ENCODE data around the gene RBBP4.
"Not testable (repeated sequence)": the region's sequence is repeated elsewhere in the genome, so short reads cannot be mapped to it uniquely, and the experiment has no call there.

The RBBP4 gene

DNA sequence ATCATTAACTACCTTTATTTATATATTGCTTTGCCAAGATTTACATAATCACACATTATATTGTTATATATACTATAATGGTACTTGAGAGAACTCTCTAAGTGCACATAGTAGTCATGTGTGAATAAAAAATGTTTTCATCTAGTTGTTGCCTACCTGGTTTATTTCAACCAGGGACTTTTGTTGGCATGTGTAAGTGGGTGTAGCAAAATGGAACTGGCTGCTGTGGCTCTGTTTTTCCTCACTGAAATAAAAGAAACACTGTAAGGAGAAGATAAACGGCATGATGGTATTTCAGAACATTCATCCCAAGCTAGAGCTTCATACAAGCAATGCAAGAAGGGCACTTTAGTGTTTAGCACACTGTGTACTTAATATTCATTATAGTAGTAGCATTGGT lies 14.9 kb downstream of the RBBP4 start:
- Mint-ChIP-seq H3K4me3 (no peak overlapping the region), H3K27me3 (no peaks in the 10 kb centered on the region), H3K27ac (no peak overlapping the region), H3K9me3 (no peaks in the 10 kb centered on the region), H3K4me1 (ENCODE audit: low read depth) (peaks cover 7% of the 10 kb centered on the region), H3K36me3 (ENCODE audit: low read depth) (peaks cover 68% of the 10 kb centered on the region)

- peaks cover 3% of the 10 kb centered on the region for H3K4me1 Mint-ChIP-seq (ENCODE audit: low read depth)
- H3K9me3 Mint-ChIP-seq, result no peaks in the 10 kb centered on the region
- H3K27me3 Mint-ChIP-seq, result no peaks in the 10 kb centered on the region
- peaks cover 62% of the 10 kb centered on the region for H3K36me3 Mint-ChIP-seq (ENCODE audit: low read depth)
- H3K27ac Mint-ChIP-seq, result no peak overlapping the region
- no peak overlapping the region for H3K4me3 Mint-ChIP-seq
Observed at GRCh38 chr1:32666901-32667566, 16.0 kb downstream of the RBBP4 start.

DNA sequence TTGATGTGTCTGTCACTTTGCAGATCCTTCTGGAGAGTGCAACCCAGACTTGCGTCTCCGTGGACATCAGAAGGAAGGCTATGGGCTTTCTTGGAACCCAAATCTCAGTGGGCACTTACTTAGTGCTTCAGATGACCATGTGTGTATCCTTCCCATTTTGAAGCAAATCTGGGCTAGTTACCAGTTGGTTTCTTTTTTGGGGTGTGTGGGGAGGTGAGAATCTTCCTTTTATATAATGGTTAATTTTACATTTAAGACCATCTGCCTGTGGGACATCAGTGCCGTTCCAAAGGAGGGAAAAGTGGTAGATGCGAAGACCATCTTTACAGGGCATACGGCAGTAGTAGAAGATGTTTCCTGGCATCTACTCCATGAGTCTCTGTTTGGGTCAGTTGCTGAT lies 17.7 kb downstream of the RBBP4 start:
- H3K4me3 Mint-ChIP-seq; H3K27ac Mint-ChIP-seq; H3K4me1 Mint-ChIP-seq (ENCODE audit: low read depth); H3K27me3 Mint-ChIP-seq; H3K9me3 Mint-ChIP-seq: not testable (repeated sequence)
- H3K36me3 Mint-ChIP-seq (ENCODE audit: low read depth), result peaks cover 72% of the 10 kb centered on the region

DNA sequence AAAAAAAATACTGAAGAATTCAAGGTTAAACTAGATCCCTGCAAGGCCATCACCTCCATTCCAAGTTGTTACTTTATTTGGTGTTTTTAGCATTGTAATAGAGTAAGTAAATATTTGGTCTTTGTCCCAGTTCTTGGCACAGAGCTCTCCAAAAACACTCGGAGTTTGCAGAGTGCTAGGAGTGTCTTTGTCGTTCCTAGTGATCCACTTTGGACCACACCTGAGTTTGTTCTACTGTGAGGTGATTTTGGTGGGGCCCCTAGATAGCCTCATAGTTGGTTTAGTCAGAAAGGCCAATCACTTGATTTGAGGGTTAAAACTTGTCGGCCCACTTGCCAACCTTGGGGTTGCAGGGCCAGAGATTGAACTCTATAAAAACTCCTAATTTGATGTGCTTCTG lies 25.9 kb downstream of the RBBP4 start:
- Mint-ChIP-seq H3K4me1 (ENCODE audit: low read depth) (no peaks in the 10 kb centered on the region), H3K27ac (no peak overlapping the region), H3K27me3 (no peaks in the 10 kb centered on the region), H3K36me3 (ENCODE audit: low read depth) (peaks cover 76% of the 10 kb centered on the region), H3K9me3 (no peaks in the 10 kb centered on the region), H3K4me3 (no peak overlapping the region)

- not testable (repeated sequence) for H3K4me3 Mint-ChIP-seq
Observed at GRCh38 chr1:32679993-32680392, 29.0 kb downstream of the RBBP4 start.

DNA sequence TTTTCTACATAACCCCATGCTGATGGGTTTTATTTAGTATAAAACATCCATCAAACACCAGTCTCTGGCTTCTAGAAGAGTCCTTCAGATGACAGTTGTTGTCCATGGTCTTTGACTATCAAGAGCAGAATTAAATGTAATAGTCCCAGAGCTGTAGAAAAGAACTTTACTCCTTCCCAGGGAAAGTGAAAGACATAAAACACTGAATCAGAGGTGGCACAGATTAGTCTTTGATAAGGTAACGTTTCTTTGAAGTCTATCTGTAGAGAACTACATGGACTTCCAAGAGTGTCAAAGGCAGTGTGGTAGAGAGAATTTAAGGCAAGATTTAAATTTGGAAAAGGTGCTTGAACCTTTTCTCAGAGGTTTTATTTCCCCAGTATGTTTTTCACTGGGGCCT lies 29.6 kb downstream of the RBBP4 start:
- peaks cover 75% of the 10 kb centered on the region for H3K36me3 Mint-ChIP-seq (ENCODE audit: low read depth)
- H3K27ac Mint-ChIP-seq, result peak overlapping the region; percentile 22
- H3K9me3 Mint-ChIP-seq, result no peaks in the 10 kb centered on the region
- H3K27me3 Mint-ChIP-seq, result no peaks in the 10 kb centered on the region
- H3K4me1 Mint-ChIP-seq (ENCODE audit: low read depth), result peaks cover 11% of the 10 kb centered on the region
- no peak overlapping the region for H3K4me3 Mint-ChIP-seq

More at GRCh38 chr1:32679993-32680392, 29.0 kb downstream of the RBBP4 start:
- not testable (repeated sequence) for H3K27me3 Mint-ChIP-seq, H3K9me3 Mint-ChIP-seq, H3K27ac Mint-ChIP-seq
- Mint-ChIP-seq H3K4me1 (ENCODE audit: low read depth) (peaks cover 11% of the 10 kb centered on the region), H3K36me3 (ENCODE audit: low read depth) (peaks cover 77% of the 10 kb centered on the region)

DNA sequence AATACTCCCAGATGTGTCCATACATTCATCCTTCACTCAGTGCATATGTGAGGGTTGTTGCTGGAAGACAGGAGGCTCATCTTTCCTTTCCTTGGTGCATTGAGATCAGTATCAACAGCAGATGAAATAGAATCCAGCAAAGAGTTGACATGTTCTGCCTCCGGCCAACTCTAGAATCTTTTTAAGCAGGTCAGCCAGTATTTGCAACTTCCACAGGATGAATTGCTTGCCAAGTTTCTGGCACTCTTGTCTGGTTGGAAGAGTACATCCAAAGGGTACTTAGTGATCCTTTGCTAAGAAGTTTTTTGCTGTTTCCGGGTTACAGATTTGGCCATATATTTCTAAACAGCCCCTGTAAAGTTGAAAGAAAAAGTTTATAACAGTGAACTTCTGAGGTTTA lies 30.5 kb downstream of the RBBP4 start:
- H3K27ac Mint-ChIP-seq, result no peak overlapping the region
- H3K4me1 Mint-ChIP-seq (ENCODE audit: low read depth), result peaks cover 11% of the 10 kb centered on the region
- no peaks in the 10 kb centered on the region for H3K9me3 Mint-ChIP-seq
- H3K27me3 Mint-ChIP-seq, result no peaks in the 10 kb centered on the region
- H3K4me3 Mint-ChIP-seq, result no peak overlapping the region
- peaks cover 73% of the 10 kb centered on the region for H3K36me3 Mint-ChIP-seq (ENCODE audit: low read depth)

GRCh38 chr1:32681999-32682398 lies 31.0 kb downstream of the RBBP4 start:
- peak overlapping the region; percentile 5 for H3K27ac Mint-ChIP-seq

GRCh38 chr1:32683397-32683796 lies 32.4 kb downstream of the RBBP4 start:
- Mint-ChIP-seq H3K36me3 (ENCODE audit: low read depth) (peaks cover 59% of the 10 kb centered on the region), H3K27ac (no peak overlapping the region), H3K4me1 (ENCODE audit: low read depth) (peaks cover 11% of the 10 kb centered on the region), H3K9me3 (no peaks in the 10 kb centered on the region), H3K4me3 (no peak overlapping the region), H3K27me3 (no peaks in the 10 kb centered on the region)

More at GRCh38 chr1:32681999-32682398, 31.0 kb downstream of the RBBP4 start:
- H3K27me3 Mint-ChIP-seq, result no peaks in the 10 kb centered on the region
- no peak overlapping the region for H3K4me3 Mint-ChIP-seq
- peaks cover 11% of the 10 kb centered on the region for H3K4me1 Mint-ChIP-seq (ENCODE audit: low read depth)
- H3K9me3 Mint-ChIP-seq, result no peaks in the 10 kb centered on the region
- H3K36me3 Mint-ChIP-seq (ENCODE audit: low read depth), result peaks cover 68% of the 10 kb centered on the region

DNA sequence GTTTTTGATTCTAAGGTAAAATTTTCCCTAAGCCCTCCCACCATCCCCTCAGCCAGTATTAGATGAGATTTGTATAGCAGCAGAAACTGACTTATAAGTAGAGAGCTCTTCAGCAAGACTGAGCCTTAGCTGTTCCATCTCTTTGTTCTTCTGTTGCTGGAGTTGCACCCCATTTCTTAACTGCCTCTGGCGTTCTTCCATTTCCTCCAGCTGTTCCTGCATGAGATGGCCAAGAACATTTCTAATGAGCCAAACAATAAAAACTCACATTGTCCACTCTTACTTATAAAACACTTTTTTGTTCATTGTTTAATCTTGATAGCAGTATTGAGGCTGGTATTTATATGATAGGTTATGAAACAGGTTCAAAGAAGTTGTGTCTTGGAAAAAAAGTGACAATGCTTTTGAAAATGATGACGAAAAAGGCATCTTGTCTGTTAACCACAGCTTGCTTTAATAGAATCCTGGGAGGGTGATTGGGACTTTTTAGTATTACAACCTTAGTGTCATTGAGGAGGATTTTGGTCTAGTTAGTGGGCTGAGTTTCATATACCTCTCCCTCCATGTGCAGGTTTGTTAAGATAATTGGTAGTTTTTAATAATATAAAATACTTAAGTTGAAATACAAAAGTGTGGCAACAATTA lies 33.3 kb downstream of the RBBP4 start:
- peak overlapping the region; percentile 50 for H3K27ac Mint-ChIP-seq
- no peaks in the 10 kb centered on the region for H3K27me3 Mint-ChIP-seq
- H3K4me1 Mint-ChIP-seq (ENCODE audit: low read depth), result peaks cover 11% of the 10 kb centered on the region
- peaks cover 58% of the 10 kb centered on the region for H3K36me3 Mint-ChIP-seq (ENCODE audit: low read depth)
- H3K9me3 Mint-ChIP-seq, result no peaks in the 10 kb centered on the region
- peak overlapping the region; percentile 23 for H3K4me3 Mint-ChIP-seq

GRCh38 chr1:32685498-32685897 lies 34.5 kb downstream of the RBBP4 start:
- Mint-ChIP-seq H3K27ac (no peak overlapping the region), H3K4me1 (ENCODE audit: low read depth) (peaks cover 11% of the 10 kb centered on the region), H3K27me3 (no peaks in the 10 kb centered on the region), H3K9me3 (no peaks in the 10 kb centered on the region), H3K4me3 (no peak overlapping the region), H3K36me3 (ENCODE audit: low read depth) (peaks cover 46% of the 10 kb centered on the region)

- Mint-ChIP-seq H3K27me3 (no peaks in the 10 kb centered on the region), H3K4me1 (ENCODE audit: low read depth) (peaks cover 11% of the 10 kb centered on the region), H3K27ac (no peak overlapping the region), H3K4me3 (no peak overlapping the region), H3K9me3 (no peaks in the 10 kb centered on the region), H3K36me3 (ENCODE audit: low read depth) (peaks cover 37% of the 10 kb centered on the region)
Observed at GRCh38 chr1:32686387-32686786, 35.4 kb downstream of the RBBP4 start.

DNA sequence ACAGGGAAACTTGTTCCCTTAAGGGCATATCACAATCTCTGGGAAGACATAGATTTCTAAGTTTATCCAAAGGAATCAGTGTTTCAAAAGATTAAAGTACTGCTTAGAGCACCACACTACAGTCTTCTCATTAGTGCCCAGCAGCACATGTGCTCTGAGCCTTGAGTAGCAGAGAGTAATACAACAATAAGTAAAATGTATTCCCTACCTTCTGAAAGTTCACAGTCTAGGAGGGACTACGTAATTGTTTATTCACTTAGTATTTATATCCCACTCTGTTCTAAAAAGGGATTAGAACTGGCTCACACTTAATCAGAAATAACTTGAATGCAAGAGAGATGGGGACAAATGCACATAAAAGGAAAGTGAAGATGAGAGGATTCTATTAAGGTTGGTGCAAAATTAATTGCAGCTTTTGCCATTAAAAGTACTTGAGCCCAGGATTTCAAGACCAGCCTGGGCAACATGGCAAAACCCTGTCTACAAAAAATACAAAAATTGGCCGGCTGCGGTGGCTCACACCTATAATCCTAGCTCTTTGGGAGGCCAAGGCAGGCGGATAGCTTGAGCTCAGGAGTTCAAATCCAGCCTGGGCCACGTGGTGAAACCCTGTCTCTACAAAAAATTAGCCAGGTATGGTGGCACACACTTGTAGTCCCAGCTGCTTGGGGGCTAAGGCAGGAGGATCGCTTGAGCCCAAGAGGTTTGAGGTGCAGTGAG lies 42.6 kb downstream of the RBBP4 start:
- no peak overlapping the region for H3K27ac Mint-ChIP-seq
- H3K27me3 Mint-ChIP-seq, result no peaks in the 10 kb centered on the region
- no peak overlapping the region for H3K4me3 Mint-ChIP-seq
- no peaks in the 10 kb centered on the region for H3K4me1 Mint-ChIP-seq (ENCODE audit: low read depth)
- H3K36me3 Mint-ChIP-seq (ENCODE audit: low read depth), result no peaks in the 10 kb centered on the region
- H3K9me3 Mint-ChIP-seq, result no peaks in the 10 kb centered on the region

DNA sequence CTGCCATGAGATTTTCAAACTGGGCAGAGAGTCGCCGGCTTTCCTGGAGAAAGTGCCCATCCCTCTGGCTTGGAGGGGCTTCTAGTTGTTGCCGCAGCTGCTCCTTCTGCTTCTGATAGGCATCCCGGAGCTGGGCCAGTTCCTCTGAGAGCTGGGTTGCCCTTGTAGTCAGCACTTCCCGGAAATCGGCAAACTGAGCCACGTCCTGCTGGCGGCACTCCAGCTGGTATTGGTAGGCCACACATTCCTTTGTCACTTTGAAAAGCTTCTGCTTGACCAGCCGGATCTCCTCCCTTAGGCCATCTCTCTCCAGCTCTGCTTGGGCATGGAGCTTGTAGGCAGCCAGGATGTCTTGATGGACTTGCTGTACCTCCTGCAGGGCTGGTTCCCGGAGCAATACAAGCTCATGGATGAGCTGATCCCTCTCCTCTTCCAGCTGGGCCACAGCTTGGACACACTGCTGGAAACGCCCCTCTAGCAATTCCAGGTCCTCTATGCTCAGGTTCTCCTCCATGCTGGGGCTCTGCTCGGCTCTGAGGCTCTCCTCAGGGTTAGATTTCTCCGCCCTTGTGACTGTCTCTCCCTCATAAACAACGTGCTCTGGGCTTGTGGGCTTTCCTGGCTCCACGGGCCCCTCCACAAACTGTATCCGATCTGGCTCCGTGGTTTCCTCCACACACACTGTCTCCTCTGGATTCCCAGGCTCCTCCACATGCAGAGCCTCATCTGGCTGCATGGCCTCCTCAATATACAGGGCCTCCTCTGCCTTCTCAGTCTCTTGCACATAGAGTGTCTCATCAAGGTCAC lies 44.3 kb downstream of the RBBP4 start:
- Mint-ChIP-seq H3K4me1 (ENCODE audit: low read depth) (no peaks in the 10 kb centered on the region), H3K36me3 (ENCODE audit: low read depth) (no peaks in the 10 kb centered on the region), H3K27ac (no peak overlapping the region), H3K27me3 (peaks cover 3% of the 10 kb centered on the region), H3K4me3 (no peak overlapping the region), H3K9me3 (no peaks in the 10 kb centered on the region)

DNA sequence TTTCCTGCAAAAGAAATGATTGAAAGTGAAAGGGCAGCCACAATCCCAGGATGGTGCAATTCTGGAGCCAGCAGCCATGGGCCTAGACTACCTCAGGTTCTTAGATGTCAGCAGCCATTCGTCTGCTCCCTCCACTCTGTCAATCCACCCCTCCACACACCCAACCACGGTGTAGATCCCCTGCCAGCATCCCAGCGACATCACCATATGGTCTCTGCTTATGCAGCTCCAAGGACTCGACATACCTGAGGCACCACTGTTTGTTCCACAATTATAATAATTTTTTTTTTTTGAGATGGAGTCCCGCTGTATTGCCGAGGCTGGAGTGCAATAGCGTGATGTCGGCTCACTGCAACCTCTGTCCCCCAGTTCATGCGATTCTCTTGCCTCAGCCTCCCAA lies 45.0 kb downstream of the RBBP4 start:
- no peak overlapping the region for H3K4me3 Mint-ChIP-seq
- no peak overlapping the region for H3K27ac Mint-ChIP-seq
- H3K36me3 Mint-ChIP-seq (ENCODE audit: low read depth), result no peaks in the 10 kb centered on the region
- no peaks in the 10 kb centered on the region for H3K4me1 Mint-ChIP-seq (ENCODE audit: low read depth)
- H3K27me3 Mint-ChIP-seq, result peaks cover 5% of the 10 kb centered on the region
- no peaks in the 10 kb centered on the region for H3K9me3 Mint-ChIP-seq
